Measurements from ENCODE around the gene NFKBIZ.
"Not testable (repeated sequence)": the region's sequence is repeated elsewhere in the genome, so short reads cannot be mapped to it uniquely, and the experiment has no call there.

NFKBIZ gene

DNA sequence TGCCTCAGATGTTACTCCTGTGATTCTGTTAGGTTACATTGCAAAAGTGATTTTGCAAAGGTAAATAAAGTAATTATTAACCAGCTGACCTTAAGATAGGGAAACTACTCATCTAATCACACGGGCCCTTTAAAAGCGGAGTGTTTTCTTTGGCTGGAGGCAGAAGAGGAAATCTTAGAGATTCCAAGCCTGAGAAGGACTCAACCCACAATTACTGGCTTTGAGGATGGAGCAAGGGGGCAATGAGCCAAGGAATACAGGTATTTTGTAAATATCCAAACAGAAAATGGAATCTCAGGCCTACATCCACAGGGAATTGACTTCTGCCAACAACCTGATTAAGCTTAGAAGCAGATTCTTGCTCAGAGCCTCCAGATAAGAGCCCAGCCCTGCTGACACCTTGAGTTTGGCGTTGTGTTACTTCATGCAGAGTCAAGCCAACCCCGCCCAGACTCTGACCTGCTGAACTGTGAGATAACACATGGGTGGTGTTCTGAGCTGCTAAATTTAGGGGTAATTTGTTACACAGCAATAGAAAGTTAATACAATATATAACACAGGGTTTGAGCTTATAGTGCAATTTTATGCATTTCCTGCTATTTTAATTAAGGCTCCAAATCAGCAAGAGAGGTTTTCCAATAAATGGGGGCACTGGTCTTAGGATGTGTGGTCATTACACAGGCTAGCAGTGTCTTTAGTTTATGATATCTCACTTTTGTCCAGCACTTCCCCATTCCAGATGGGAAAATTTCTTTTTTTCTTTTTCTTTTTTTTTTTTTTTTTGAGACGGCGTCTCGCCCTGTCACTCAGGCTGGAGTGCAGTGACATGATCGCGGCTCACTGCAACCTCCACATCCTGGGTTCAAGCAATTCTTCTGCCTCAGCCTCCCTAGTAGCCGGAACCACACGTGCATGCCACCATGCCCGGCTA lies 19.5 kb downstream of the NFKBIZ start:
- no peak for DNase-seq (ENCODE audit: low read depth in 2 of 2, low spot score in 1 of 2)

DNA sequence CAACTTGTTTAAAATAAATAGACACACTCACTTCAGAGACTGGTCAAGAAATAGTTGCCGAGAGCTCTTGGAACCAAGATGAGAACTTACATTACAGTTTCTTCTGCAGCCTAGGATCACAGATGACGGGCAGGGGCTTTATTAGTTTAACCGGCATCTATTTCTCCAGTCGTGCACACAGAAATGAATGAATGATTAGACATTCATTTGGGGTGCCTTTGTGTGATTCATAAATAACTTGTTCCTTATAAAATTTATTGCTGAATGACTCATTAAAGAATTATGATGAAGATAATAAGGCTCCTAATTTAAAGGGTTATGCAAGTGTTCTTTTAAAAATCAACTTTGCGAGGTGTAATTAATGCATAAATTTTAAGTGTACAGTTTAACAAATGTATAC lies 20.8 kb downstream of the NFKBIZ start:
- DNase-seq (ENCODE audit: low read depth in 2 of 2, low spot score in 1 of 2), result no peak

DNA sequence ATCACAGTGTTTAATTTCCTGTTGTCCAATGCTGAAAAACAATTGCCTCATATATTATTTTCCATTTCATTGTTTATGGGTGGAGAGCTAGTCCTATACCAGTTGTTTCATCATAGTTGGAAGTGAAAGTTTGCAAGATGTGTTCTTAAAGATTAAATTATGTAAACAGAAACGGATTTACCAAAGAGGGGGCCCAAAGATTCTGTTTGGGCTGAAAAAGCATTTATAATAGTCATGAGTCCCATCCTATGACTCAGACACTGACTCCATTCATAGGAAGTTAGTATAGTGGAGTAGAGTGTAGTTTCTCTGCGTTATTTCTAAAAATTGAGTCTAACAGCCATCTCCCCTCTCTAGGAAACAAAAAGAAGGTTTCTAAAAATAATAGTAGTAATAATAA lies 24.3 kb downstream of the NFKBIZ start:
- no peak for DNase-seq (ENCODE audit: low read depth in 2 of 2, low spot score in 1 of 2)

GRCh38 chr3:101876142-101876541 lies 26.8 kb downstream of the NFKBIZ start:
- no peak for DNase-seq (ENCODE audit: low read depth in 2 of 2, low spot score in 1 of 2)

DNA sequence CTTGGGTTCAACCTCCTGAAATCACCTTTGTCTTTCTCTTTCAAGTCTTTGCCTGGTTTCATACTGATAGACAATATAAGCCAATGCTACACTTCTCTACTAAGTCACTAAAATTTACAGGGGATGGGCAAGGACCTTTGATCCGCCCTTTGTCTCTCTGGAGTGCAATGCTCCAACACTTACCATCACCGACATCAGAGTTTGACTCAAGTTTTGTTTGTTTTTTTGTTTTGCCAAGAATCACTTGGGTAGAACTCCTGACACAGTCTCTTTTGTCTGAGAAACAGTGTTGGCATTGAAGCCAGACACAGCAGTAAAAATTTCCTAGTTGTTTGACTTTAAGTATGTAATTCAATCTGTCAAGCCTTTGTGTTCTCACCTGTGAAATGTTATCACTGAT lies 29.3 kb downstream of the NFKBIZ start:
- no peak for DNase-seq (ENCODE audit: low read depth in 2 of 2, low spot score in 1 of 2)

DNA sequence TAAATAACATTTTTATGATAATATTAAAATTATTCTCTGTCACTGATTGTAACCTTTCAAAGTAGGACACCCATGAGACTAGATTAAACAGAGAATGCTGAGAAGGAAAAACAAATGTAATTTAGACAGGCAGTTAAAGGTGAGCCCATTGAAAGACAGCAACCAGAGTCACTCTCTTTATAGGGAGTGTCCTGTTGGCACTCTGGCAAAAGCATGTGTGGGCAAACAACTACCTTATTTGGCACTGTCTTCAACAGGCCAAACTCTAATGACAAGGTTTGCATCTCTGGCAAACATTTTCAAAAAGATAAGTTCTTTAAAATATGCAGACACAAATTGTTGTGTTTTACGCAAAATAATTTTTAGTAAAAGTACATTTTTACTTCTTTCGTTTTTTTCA lies 29.8 kb downstream of the NFKBIZ start:
- no peak for DNase-seq (ENCODE audit: low read depth in 2 of 2, low spot score in 1 of 2)

- DNase-seq (ENCODE audit: low read depth in 2 of 2, low spot score in 1 of 2), result no peak
These were observed 30.4 kb downstream of the NFKBIZ start for GRCh38 chr3:101879623-101880284.

DNA sequence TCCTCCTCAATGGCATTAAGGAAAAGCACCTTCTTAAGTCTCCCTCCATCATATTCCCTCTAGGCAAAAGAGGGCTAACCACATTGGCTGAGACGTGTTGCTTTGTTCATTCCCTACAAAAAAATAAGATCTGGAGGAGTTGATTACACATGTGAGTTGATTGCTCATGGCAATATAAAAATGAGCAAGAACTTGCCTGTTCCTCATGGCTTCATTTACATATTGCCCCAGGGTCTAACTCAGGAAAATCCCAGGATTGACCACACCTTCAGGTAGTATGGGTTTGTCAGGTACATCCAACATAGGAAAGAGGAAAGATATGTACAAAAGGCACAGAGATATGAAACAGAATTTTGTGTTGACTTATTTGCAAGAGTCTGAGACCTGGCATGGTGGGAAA lies 35.5 kb downstream of the NFKBIZ start:
- no peak for DNase-seq (ENCODE audit: low read depth in 2 of 2, low spot score in 1 of 2)

- not testable (repeated sequence) for DNase-seq (ENCODE audit: low read depth in 2 of 2, low spot score in 1 of 2)
These were observed 36.3 kb downstream of the NFKBIZ start for GRCh38 chr3:101885584-101885983.

GRCh38 chr3:101886626-101887025 lies 37.3 kb downstream of the NFKBIZ start:
- DNase-seq (ENCODE audit: low read depth in 2 of 2, low spot score in 1 of 2), result no peak

GRCh38 chr3:101888653-101889052 lies 39.3 kb downstream of the NFKBIZ start:
- DNase-seq (ENCODE audit: low read depth in 2 of 2, low spot score in 1 of 2), result no peak

- DNase-seq (ENCODE audit: low read depth in 2 of 2, low spot score in 1 of 2), result no peak
These were observed 41.4 kb downstream of the NFKBIZ start for GRCh38 chr3:101890716-101891115.

GRCh38 chr3:101892648-101893047 lies 43.3 kb downstream of the NFKBIZ start:
- no peak for DNase-seq (ENCODE audit: low read depth in 2 of 2, low spot score in 1 of 2)

- no peak for DNase-seq (ENCODE audit: low read depth in 2 of 2, low spot score in 1 of 2)
These were observed 46.9 kb downstream of the NFKBIZ start for GRCh38 chr3:101896083-101896757.

DNA sequence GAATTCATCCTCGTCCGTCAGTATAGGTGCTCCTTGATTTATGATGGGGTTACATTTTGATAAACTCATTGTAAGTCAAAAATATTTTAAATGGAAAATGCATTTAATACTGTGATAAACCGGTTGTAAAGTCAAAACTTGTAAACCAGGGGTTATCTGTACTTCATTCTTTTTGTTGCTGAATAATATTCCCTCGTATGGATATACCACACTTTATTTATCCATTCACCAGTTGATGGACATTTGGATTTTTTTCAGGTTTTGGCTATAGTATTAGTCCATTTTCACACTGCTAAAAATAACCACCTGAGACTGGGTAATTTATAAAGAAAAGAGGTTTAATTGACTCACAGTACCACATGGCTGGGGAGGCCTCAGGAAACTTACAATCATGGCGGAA lies 47.7 kb downstream of the NFKBIZ start:
- DNase-seq (ENCODE audit: low read depth in 2 of 2, low spot score in 1 of 2), result no peak

DNA sequence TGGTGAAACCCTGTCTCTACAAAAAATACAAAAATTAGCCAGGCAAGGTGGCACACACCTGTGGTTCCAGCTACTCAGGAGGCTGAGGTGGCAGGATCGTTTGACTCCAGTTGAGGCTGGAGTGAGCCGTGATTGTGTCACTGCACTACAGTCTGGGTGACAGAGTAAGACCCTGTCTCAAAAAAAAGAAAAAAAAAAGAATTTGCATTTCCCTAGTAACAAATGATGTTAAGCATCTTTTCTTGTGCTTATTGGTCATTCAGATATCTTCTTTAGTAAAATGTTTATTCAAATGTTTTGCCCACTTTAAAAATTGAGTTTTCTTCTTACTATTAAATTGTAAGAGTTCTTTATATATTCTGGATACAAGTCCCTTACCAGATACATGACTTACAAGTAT lies 48.7 kb downstream of the NFKBIZ start:
- no peak for DNase-seq (ENCODE audit: low read depth in 2 of 2, low spot score in 1 of 2)

DNA sequence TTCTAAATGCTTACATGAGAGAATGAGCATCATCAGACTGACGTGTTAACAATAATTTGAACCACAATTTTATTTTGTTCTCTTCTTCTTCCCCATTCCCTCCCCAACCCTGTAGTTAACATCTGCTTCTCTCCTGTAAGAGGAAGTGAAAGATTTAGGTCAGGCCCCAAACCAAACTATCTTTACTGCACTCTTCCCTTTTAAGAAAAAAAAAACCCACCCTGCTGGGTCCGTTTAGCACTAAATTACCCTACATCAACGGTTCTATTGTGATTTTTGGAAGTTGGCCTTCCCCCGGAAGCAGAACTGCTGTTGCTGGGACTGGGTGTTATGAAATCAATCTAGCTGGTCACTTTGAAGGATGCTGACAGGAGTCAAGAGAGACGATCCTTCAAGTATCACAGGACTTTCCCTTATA lies 49.4 kb downstream of the NFKBIZ start:
- no peak for DNase-seq (ENCODE audit: low read depth in 2 of 2, low spot score in 1 of 2)

DNA sequence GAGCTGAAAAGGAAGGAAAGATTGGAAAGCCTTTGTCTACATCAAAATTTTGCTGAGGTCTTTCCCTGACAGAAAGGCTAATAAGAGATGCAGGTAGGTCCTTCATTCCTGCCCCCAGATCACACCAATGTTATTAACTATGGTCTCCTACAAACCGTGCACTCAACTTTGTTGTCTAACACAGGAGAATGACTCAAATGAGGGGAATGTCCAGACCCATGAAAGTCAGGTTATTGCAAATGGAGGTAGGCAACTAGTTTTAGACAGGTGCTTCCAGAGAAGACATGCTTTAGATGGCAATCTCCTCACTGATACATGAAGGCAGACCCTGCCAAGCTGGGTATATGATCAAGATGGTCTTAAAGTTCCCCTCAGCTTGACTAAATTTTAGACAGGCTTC lies 51.0 kb downstream of the NFKBIZ start:
- DNase-seq (ENCODE audit: low read depth in 2 of 2, low spot score in 1 of 2), result no peak

- no peak for DNase-seq (ENCODE audit: low read depth in 2 of 2, low spot score in 1 of 2)
These were observed 51.4 kb downstream of the NFKBIZ start for GRCh38 chr3:101900736-101901135.

GRCh38 chr3:101902041-101902440 lies 52.7 kb downstream of the NFKBIZ start:
- DNase-seq (ENCODE audit: low read depth in 2 of 2, low spot score in 1 of 2), result no peak

DNA sequence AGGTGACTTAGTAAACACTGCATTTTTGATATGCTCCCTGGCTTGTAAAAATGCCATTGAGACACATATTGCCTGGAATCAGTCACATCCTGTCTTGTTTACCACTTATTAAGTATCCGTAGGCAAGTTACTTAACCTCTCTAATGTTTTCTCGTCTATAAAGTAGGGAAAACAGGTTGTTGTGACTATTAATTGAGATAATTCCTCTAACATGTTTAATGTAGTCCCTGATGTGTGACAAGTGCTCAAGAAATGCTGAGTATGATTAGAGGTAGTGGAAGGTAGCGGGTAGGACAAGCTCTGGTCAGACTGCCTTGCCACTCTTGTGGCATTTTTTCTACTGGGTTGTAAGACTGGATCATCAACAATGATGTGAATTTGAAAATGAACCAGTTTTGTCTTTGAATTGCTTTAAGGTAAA lies 54.1 kb downstream of the NFKBIZ start:
- no peak for DNase-seq (ENCODE audit: low read depth in 2 of 2, low spot score in 1 of 2)

- not testable (repeated sequence) for DNase-seq (ENCODE audit: low read depth in 2 of 2, low spot score in 1 of 2)
These were observed 56.3 kb downstream of the NFKBIZ start for GRCh38 chr3:101905573-101905972.

All from stimulated activated CD8-positive, alpha-beta memory T cell treated with anti-CD3 and anti-CD28 coated beads, Interleukin-4, amount 100 ng/mL, for 4 hours (primary cell).